GM23338 (cell line): Measurements from ENCODE around the gene TUBA1C. TPM values are rescaled to one million over a fixed set of nuclear protein-coding genes. Genes with fewer than 3 reads are reported as not detected.

ENCODE experiments used
- ATAC-seq: fragments of 200-7000 bp; cut with Tn5 transposase; 3 replicates; pipeline ENCODE4 v1.9.1; 2020
- DNase-seq: peaks from one replicate; pipeline ENCODE4 v3.0.0-alpha.2; 2015; ENCODE audit warnings: low spot score
- H2AFZ ChIP-seq: fragments of 200-600 bp; sonication (generic); 2 replicates; pipeline ENCODE4 v1.8.0; 2016; ENCODE audit warnings: antibody characterized with exemption, mild to moderate bottlenecking, moderate library complexity
- H3F3A ChIP-seq: fragments of 200-600 bp; sonication (generic); replicated peaks from 2 replicates; pipeline ENCODE4 v1.8.0; 2017; ENCODE audit warnings: antibody characterized with exemption, mixed run types, low read depth
- H3K27ac ChIP-seq: fragments of 200-600 bp; sonication (generic); 2 replicates; pipeline ENCODE4 v1.6.1; 2016; ENCODE audit warnings: low read depth
- H3K27me3 ChIP-seq: fragments of 200-600 bp; sonication (generic); 2 replicates; pipeline ENCODE4 v1.8.0; 2016; ENCODE audit warnings: mild to moderate bottlenecking, mixed run types, moderate library complexity; ENCODE audit not compliant: insufficient read depth
- H3K36me3 ChIP-seq: fragments of 200-600 bp; sonication (generic); 2 replicates; pipeline ENCODE4 v1.8.0; 2016; ENCODE audit warnings: mild to moderate bottlenecking; ENCODE audit not compliant: insufficient read depth
- H3K4me1 ChIP-seq: fragments of 200-600 bp; sonication (generic); 2 replicates; pipeline ENCODE4 v1.8.0; 2016; ENCODE audit warnings: mild to moderate bottlenecking, moderate library complexity; ENCODE audit not compliant: insufficient read depth
- H3K4me2 ChIP-seq: fragments of 200-600 bp; sonication (generic); 2 replicates; pipeline ENCODE4 v1.7.1; 2017; ENCODE audit warnings: mixed run types
- H3K4me3 ChIP-seq: fragments of 200-600 bp; sonication (generic); 2 replicates; pipeline ENCODE4 v1.6.1; 2016; ENCODE audit warnings: mixed run types
- H3K79me2 ChIP-seq: fragments of 200-600 bp; sonication (generic); replicated peaks from 2 replicates; pipeline ENCODE4 v1.8.0; 2017; ENCODE audit warnings: mild to moderate bottlenecking; ENCODE audit not compliant: insufficient read depth
- H3K9me2 ChIP-seq: fragments of 200-600 bp; sonication (generic); 2 replicates; pipeline ENCODE4 v1.8.0; 2017; ENCODE audit not compliant: insufficient read depth
- H4K20me1 ChIP-seq: fragments of 200-600 bp; sonication (generic); replicated peaks from 2 replicates; pipeline ENCODE4 v1.8.0; 2017; ENCODE audit warnings: mild to moderate bottlenecking; ENCODE audit not compliant: insufficient read depth
- H3K27ac Mint-ChIP-seq: 2 replicates; pipeline ENCODE4 v1.8.0; 2020; ENCODE audit warnings: inconsistent platforms, mild to moderate bottlenecking, moderate library complexity, mixed read lengths
- H3K27me3 Mint-ChIP-seq: 3 replicates; pipeline ENCODE4 v1.8.0; 2022; ENCODE audit warnings: low read depth, mild to moderate bottlenecking, moderate library complexity, mixed read lengths, inconsistent platforms; ENCODE audit not compliant: insufficient read depth, poor library complexity
- H3K36me3 Mint-ChIP-seq: 3 replicates; pipeline ENCODE4 v1.8.0; 2021; ENCODE audit warnings: low read depth, mild to moderate bottlenecking, inconsistent platforms, moderate library complexity, mixed read lengths
- H3K4me1 Mint-ChIP-seq: 3 replicates; pipeline ENCODE4 v1.8.0; 2020; ENCODE audit warnings: mild to moderate bottlenecking, inconsistent platforms, mixed read lengths
- H3K4me3 Mint-ChIP-seq: 3 replicates; pipeline ENCODE4 v1.8.0; 2021; ENCODE audit warnings: moderate library complexity, mild to moderate bottlenecking, inconsistent platforms, mixed read lengths
- H3K9me3 Mint-ChIP-seq: 3 replicates; pipeline ENCODE4 v1.8.0; 2020; ENCODE audit warnings: moderate library complexity, mild to moderate bottlenecking, inconsistent platforms, mixed read lengths
- CREB1 ChIP-seq: fragments of 250-450 bp; sonication (Bioruptor Pico); IDR thresholded peaks from 2 replicates; pipeline ENCODE4 v1.5.0; 2020; ENCODE audit warnings: low read depth, mild to moderate bottlenecking, moderate library complexity
- CTCF ChIP-seq, 2 experiments: fragments of 200-600 bp in 1 of 2; sonication (generic) in 1 of 2; conservative IDR thresholded peaks; 2 replicates each; pipeline versions ENCODE4 v1.5.1 to v1.6.1; 2016 to 2017; ENCODE audit warnings: antibody characterized with exemption in 2 of 2, low read depth in 2 of 2, mild to moderate bottlenecking in 2 of 2, moderate library complexity in 1 of 2
- EZH2 ChIP-seq: fragments of 200-600 bp; sonication (generic); IDR thresholded peaks from one replicate; pipeline ENCODE4 v1.8.0; 2017; ENCODE audit warnings: antibody characterized with exemption, mild to moderate bottlenecking, low read depth; ENCODE audit not compliant: unreplicated experiment
- NANOG ChIP-seq: IDR thresholded peaks from 2 replicates; pipeline ENCODE4 v1.6.1; 2016; ENCODE audit warnings: antibody characterized with exemption, borderline replicate concordance
- POLR2AphosphoS5 ChIP-seq: IDR thresholded peaks from 2 replicates; pipeline ENCODE4 v1.6.1; 2016; ENCODE audit warnings: antibody characterized with exemption, low read depth
- STAT1 ChIP-seq: IDR thresholded peaks from one replicate; pipeline ENCODE4 v1.6.1; 2016; ENCODE audit warnings: antibody characterized with exemption; ENCODE audit not compliant: unreplicated experiment
- ZNF114 ChIP-seq: fragments of 250-450 bp; sonication (Bioruptor Pico); IDR thresholded peaks from 2 replicates; pipeline ENCODE4 v1.5.0; 2020; ENCODE audit warnings: mild to moderate bottlenecking, moderate library complexity
- polyA plus RNA-seq: library from polyadenylated mRNA; unstranded; fragments of >200 nt; fragmentation: Nextera tagmentation; extraction: Ambion mirVana; gene quantifications from 2 replicates; pipeline ENCODE4 v1.2.1, GENCODE V29; 2016
- total RNA-seq: library from RNA; depleted of rRNA; stranded (reverse); fragments of >200 nt; shearing (Covaris generic); gene quantifications from 2 replicates; pipeline ENCODE4 v1.2.3, GENCODE V29; 2014
- TF ChIP-seq, protein P1 (sequence below): IDR thresholded peaks from one replicate; pipeline ENCODE4 v1.6.1; 2018; ENCODE audit warnings: antibody characterized with exemption; ENCODE audit not compliant: unreplicated experiment
- TF ChIP-seq, protein P2 (sequence below): fragments of 250-450 bp; sonication (Bioruptor Pico); IDR thresholded peaks from 2 replicates; pipeline ENCODE4 v1.5.0; 2020; ENCODE audit warnings: mild to moderate bottlenecking, moderate library complexity

Gene TUBA1C
- total and polyA plus RNA-seq, 2 experiments from 2014 or later: 191 to 728 TPM

DNA sequence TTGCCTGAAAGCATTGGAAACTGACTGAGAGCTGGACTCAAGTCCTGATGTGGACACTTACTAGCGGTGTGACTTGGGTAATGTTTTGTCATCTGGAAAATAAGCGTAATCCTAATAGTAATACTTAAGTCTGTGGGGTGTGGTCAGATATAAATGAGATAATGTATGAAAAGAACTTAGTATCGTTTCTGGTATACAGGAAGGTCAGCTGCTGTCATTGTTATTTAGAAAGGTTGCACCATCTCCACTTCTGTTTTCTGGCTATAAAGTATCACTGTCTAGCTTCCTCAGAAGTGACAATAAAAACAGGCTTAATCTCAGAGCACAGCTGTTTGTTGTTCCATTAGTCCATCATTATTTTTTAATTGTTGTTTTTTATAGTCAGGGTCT lies 34.1 kb upstream of the TUBA1C start:
- Mint-ChIP-seq H3K4me1 (peaks cover 24% of the 10 kb centered on the region), H3K9me3 (no peaks in the 10 kb centered on the region), H3K27ac (no peak overlapping the region), H3K4me3 (no peak overlapping the region), H3K27me3 (peaks cover 14% of the 10 kb centered on the region), H3K36me3 (no peaks in the 10 kb centered on the region)
- no peaks in the 10 kb centered on the region for H3K9me2 ChIP-seq
- no peak for TF ChIP-seq NANOG
- no peak for TF ChIP-seq STAT1
- TF ChIP-seq CREB1 (CRISPR knock-in tag): no peak
- no peak for TF ChIP-seq CTCF (conservative IDR thresholded peaks at IDR 0.05; ENCODE audit: low read depth in 2 of 2)
- no peak for TF ChIP-seq EZH2
- no peak for TF ChIP-seq ZNF114
- TF ChIP-seq, protein P1, sequence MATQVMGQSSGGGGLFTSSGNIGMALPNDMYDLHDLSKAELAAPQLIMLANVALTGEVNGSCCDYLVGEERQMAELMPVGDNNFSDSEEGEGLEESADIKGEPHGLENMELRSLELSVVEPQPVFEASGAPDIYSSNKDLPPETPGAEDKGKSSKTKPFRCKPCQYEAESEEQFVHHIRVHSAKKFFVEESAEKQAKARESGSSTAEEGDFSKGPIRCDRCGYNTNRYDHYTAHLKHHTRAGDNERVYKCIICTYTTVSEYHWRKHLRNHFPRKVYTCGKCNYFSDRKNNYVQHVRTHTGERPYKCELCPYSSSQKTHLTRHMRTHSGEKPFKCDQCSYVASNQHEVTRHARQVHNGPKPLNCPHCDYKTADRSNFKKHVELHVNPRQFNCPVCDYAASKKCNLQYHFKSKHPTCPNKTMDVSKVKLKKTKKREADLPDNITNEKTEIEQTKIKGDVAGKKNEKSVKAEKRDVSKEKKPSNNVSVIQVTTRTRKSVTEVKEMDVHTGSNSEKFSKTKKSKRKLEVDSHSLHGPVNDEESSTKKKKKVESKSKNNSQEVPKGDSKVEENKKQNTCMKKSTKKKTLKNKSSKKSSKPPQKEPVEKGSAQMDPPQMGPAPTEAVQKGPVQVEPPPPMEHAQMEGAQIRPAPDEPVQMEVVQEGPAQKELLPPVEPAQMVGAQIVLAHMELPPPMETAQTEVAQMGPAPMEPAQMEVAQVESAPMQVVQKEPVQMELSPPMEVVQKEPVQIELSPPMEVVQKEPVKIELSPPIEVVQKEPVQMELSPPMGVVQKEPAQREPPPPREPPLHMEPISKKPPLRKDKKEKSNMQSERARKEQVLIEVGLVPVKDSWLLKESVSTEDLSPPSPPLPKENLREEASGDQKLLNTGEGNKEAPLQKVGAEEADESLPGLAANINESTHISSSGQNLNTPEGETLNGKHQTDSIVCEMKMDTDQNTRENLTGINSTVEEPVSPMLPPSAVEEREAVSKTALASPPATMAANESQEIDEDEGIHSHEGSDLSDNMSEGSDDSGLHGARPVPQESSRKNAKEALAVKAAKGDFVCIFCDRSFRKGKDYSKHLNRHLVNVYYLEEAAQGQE: no peak
- TF ChIP-seq, protein P2, sequence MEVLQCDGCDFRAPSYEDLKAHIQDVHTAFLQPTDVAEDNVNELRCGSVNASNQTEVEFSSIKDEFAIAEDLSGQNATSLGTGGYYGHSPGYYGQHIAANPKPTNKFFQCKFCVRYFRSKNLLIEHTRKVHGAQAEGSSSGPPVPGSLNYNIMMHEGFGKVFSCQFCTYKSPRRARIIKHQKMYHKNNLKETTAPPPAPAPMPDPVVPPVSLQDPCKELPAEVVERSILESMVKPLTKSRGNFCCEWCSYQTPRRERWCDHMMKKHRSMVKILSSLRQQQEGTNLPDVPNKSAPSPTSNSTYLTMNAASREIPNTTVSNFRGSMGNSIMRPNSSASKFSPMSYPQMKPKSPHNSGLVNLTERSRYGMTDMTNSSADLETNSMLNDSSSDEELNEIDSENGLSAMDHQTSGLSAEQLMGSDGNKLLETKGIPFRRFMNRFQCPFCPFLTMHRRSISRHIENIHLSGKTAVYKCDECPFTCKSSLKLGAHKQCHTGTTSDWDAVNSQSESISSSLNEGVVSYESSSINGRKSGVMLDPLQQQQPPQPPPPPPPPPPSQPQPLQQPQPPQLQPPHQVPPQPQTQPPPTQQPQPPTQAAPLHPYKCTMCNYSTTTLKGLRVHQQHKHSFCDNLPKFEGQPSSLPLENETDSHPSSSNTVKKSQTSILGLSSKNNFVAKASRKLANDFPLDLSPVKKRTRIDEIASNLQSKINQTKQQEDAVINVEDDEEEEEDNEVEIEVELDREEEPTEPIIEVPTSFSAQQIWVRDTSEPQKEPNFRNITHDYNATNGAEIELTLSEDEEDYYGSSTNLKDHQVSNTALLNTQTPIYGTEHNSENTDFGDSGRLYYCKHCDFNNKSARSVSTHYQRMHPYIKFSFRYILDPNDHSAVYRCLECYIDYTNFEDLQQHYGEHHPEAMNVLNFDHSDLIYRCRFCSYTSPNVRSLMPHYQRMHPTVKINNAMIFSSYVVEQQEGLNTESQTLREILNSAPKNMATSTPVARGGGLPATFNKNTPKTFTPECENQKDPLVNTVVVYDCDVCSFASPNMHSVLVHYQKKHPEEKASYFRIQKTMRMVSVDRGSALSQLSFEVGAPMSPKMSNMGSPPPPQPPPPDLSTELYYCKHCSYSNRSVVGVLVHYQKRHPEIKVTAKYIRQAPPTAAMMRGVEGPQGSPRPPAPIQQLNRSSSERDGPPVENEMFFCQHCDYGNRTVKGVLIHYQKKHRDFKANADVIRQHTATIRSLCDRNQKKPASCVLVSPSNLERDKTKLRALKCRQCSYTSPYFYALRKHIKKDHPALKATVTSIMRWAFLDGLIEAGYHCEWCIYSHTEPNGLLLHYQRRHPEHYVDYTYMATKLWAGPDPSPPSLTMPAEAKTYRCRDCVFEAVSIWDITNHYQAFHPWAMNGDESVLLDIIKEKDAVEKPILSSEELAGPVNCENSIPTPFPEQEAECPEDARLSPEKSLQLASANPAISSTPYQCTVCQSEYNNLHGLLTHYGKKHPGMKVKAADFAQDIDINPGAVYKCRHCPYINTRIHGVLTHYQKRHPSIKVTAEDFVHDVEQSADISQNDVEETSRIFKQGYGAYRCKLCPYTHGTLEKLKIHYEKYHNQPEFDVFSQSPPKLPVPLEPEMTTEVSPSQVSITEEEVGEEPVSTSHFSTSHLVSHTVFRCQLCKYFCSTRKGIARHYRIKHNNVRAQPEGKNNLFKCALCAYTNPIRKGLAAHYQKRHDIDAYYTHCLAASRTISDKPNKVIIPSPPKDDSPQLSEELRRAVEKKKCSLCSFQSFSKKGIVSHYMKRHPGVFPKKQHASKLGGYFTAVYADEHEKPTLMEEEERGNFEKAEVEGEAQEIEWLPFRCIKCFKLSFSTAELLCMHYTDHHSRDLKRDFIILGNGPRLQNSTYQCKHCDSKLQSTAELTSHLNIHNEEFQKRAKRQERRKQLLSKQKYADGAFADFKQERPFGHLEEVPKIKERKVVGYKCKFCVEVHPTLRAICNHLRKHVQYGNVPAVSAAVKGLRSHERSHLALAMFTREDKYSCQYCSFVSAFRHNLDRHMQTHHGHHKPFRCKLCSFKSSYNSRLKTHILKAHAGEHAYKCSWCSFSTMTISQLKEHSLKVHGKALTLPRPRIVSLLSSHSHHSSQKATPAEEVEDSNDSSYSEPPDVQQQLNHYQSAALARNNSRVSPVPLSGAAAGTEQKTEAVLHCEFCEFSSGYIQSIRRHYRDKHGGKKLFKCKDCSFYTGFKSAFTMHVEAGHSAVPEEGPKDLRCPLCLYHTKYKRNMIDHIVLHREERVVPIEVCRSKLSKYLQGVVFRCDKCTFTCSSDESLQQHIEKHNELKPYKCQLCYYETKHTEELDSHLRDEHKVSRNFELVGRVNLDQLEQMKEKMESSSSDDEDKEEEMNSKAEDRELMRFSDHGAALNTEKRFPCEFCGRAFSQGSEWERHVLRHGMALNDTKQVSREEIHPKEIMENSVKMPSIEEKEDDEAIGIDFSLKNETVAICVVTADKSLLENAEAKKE (CRISPR knock-in tag): no peak
- TF ChIP-seq POLR2AphosphoS5: no peak
- ATAC-seq (no peak), DNase-seq (no peak)
- no peaks in the 10 kb centered on the region for H4K20me1 ChIP-seq
- no peak overlapping the region for H2AFZ ChIP-seq
- no peaks in the 10 kb centered on the region for H3K36me3 ChIP-seq
- peaks cover 21% of the 10 kb centered on the region for H3K4me1 ChIP-seq
- H3K27ac ChIP-seq: no peak overlapping the region
- no peaks in the 10 kb centered on the region for H3K27me3 ChIP-seq
- H3F3A ChIP-seq: peaks cover 3% of the 10 kb centered on the region; the same call in 1 of the 2 replicates
- H3K79me2 ChIP-seq: no peaks in the 10 kb centered on the region
- no peak overlapping the region for H3K4me2 ChIP-seq
- no peak overlapping the region for H3K4me3 ChIP-seq
